ENCODE results near the gene FKBP1A.
"Not testable (repeated sequence)": the region's sequence is repeated elsewhere in the genome, so short reads cannot be mapped to it uniquely, and the experiment has no call there.

FKBP1A gene

GRCh38 chr20:1402149-1402548 is 9.3 kb upstream of the FKBP1A start:
- TF ChIP-seq REST (IDR thresholded peaks at IDR 0.05; ENCODE audit: insufficient replicate concordance, low read depth), result no peak
- no peak overlapping the region for H3K27ac ChIP-seq (replicated peaks)
- DNase-seq (ENCODE audit: low read depth in 1 of 2, low spot score in 1 of 2), result no peak

GRCh38 chr20:1401451-1401907 is 8.6 kb upstream of the FKBP1A start:
- no peak for TF ChIP-seq POLR2AphosphoS5 (IDR thresholded peaks at IDR 0.05; ENCODE audit: low read depth)
- TF ChIP-seq REST (IDR thresholded peaks at IDR 0.05; ENCODE audit: insufficient replicate concordance, low read depth), result no peak
- no peak for TF ChIP-seq CTCF (IDR thresholded peaks at IDR 0.05; ENCODE audit: insufficient read depth, low read length)
- no peak for TF ChIP-seq SPI1 (IDR thresholded peaks at IDR 0.05; ENCODE audit: borderline replicate concordance, low read depth)
- no peak for TF ChIP-seq GABPA (IDR thresholded peaks at IDR 0.05; ENCODE audit: low read depth)
- H3K27ac ChIP-seq (replicated peaks), result no peak overlapping the region

More at GRCh38 chr20:1402149-1402548, 9.3 kb upstream of the FKBP1A start:
- no peaks in the 10 kb centered on the region for H3K27me3 ChIP-seq (ENCODE audit: insufficient read depth, poor library complexity, severe bottlenecking)
- H3K4me3 ChIP-seq (replicated peaks; ENCODE audit: insufficient read depth, low read length), result no peak overlapping the region

GRCh38 chr20:1399678-1400366 is 7.0 kb upstream of the FKBP1A start:
- not testable (repeated sequence) for H3K4me3 ChIP-seq (replicated peaks; ENCODE audit: insufficient read depth, low read length); H3K27ac ChIP-seq (replicated peaks); DNase-seq (ENCODE audit: low read depth in 1 of 2, low spot score in 1 of 2); H3K27me3 ChIP-seq (ENCODE audit: insufficient read depth, poor library complexity, severe bottlenecking)

More at GRCh38 chr20:1401451-1401907, 8.6 kb upstream of the FKBP1A start:
- H3K27me3 ChIP-seq (ENCODE audit: insufficient read depth, poor library complexity, severe bottlenecking), result no peaks in the 10 kb centered on the region
- DNase-seq (ENCODE audit: low read depth in 1 of 2, low spot score in 1 of 2), result no peak
- no peak overlapping the region for H3K4me3 ChIP-seq (replicated peaks; ENCODE audit: insufficient read depth, low read length)

GRCh38 chr20:1398185-1398584 is 5.3 kb upstream of the FKBP1A start:
- not testable (repeated sequence) for H3K4me3 ChIP-seq (replicated peaks; ENCODE audit: insufficient read depth, low read length); DNase-seq (ENCODE audit: low read depth in 1 of 2, low spot score in 1 of 2); H3K27ac ChIP-seq (replicated peaks); H3K27me3 ChIP-seq (ENCODE audit: insufficient read depth, poor library complexity, severe bottlenecking)

GRCh38 chr20:1397710-1398109 is 4.9 kb upstream of the FKBP1A start:
- no peak for TF ChIP-seq REST (IDR thresholded peaks at IDR 0.05; ENCODE audit: insufficient replicate concordance, low read depth)
- no peak for TF ChIP-seq GABPA (IDR thresholded peaks at IDR 0.05; ENCODE audit: low read depth)
- TF ChIP-seq SPI1 (IDR thresholded peaks at IDR 0.05; ENCODE audit: borderline replicate concordance, low read depth), result no peak
- TF ChIP-seq POLR2AphosphoS5 (IDR thresholded peaks at IDR 0.05; ENCODE audit: low read depth), result no peak
- no peak for DNase-seq (ENCODE audit: low read depth in 1 of 2, low spot score in 1 of 2)
- Histone ChIP-seq H3K4me3 (replicated peaks; ENCODE audit: insufficient read depth, low read length) (no peak overlapping the region), H3K27me3 (ENCODE audit: insufficient read depth, poor library complexity, severe bottlenecking) (no peaks in the 10 kb centered on the region), H3K27ac (replicated peaks) (no peak overlapping the region)
